Keratinocyte (primary cell): ENCODE measurements around the gene BBIP1. TPM values are rescaled to one million over a fixed set of nuclear protein-coding genes. Genes with fewer than 3 reads are reported as not detected.

Experiments used
- DNase-seq: peaks from one replicate; pipeline ENCODE4 v3.0.0-alpha.2; 2011; ENCODE audit warnings: low read depth, missing footprints, low spot score
- FAIRE-seq: peaks from 2 replicates; lab custom pipeline; 2011; peaks lifted over from hg19 to GRCh38; lab: Jason Lieb, UNC
- H2AFZ ChIP-seq: 2 replicates; pipeline ENCODE4 v1.6.0; 2012; ENCODE audit warnings: low read length, control low read depth, inconsistent platforms; ENCODE audit not compliant: control insufficient read depth
- H3K27ac ChIP-seq: 2 replicates; pipeline ENCODE4 v1.5.1; 2011; ENCODE audit warnings: low read length; ENCODE audit not compliant: control insufficient read depth, insufficient read depth
- H3K27me3 ChIP-seq: 3 replicates; pipeline ENCODE4 v1.6.0; 2011; ENCODE audit warnings: low read length; ENCODE audit not compliant: control insufficient read depth, insufficient read depth; ENCODE audit errors: extremely low read depth
- H3K36me3 ChIP-seq, 2 experiments: 2 replicates in 1 of 2; 3 replicates in 1 of 2; pipeline ENCODE4 v1.5.1; 2011; ENCODE audit warnings: low read length in 2 of 2, mild to moderate bottlenecking in 1 of 2; ENCODE audit not compliant: control insufficient read depth in 2 of 2, insufficient read depth in 2 of 2; ENCODE audit errors: extremely low read depth in 1 of 2
- H3K4me1 ChIP-seq: 3 replicates; pipeline ENCODE4 v1.5.1; 2011; ENCODE audit warnings: low read length; ENCODE audit not compliant: control insufficient read depth, insufficient read depth; ENCODE audit errors: extremely low read depth
- H3K4me2 ChIP-seq: 3 replicates; pipeline ENCODE4 v1.6.0; 2011; ENCODE audit warnings: low read depth, low read length; ENCODE audit not compliant: control insufficient read depth, insufficient read depth; ENCODE audit errors: extremely low read depth
- H3K4me3 ChIP-seq, 3 experiments: fragments of 200-600 bp in 1 of 3; sonication (generic) in 1 of 3; 2 replicates in 2 of 3; 3 replicates in 1 of 3; pipeline ENCODE4 v1.5.1; 2011 to 2016; ENCODE audit warnings: low read length in 3 of 3, mild to moderate bottlenecking in 3 of 3, control low read depth in 2 of 3, inconsistent platforms in 1 of 3, low read depth in 1 of 3, mixed read lengths in 1 of 3, mixed run types in 1 of 3, moderate library complexity in 1 of 3; ENCODE audit not compliant: control insufficient read depth in 2 of 3, insufficient read depth in 2 of 3; ENCODE audit errors: extremely low read depth in 1 of 3
- H3K79me2 ChIP-seq: 2 replicates; pipeline ENCODE4 v1.6.0; 2012; ENCODE audit warnings: low read length; ENCODE audit not compliant: control insufficient read depth, insufficient read depth
- H3K9ac ChIP-seq: 3 replicates; pipeline ENCODE4 v1.6.0; 2011; ENCODE audit warnings: low read length; ENCODE audit not compliant: control insufficient read depth, insufficient read depth; ENCODE audit errors: extremely low read depth
- H3K9me1 ChIP-seq: 3 replicates; pipeline ENCODE4 v1.6.0; 2011; ENCODE audit warnings: low read length; ENCODE audit not compliant: control insufficient read depth, insufficient read depth; ENCODE audit errors: extremely low read depth
- H3K9me3 ChIP-seq: 2 replicates; pipeline ENCODE4 v1.5.1; 2012; ENCODE audit warnings: low read depth, low read length; ENCODE audit not compliant: control insufficient read depth
- H4K20me1 ChIP-seq: 3 replicates; pipeline ENCODE4 v1.6.0; 2011; ENCODE audit warnings: low read length; ENCODE audit not compliant: control insufficient read depth, insufficient read depth; ENCODE audit errors: extremely low read depth
- EZH2 ChIP-seq: IDR thresholded peaks from one replicate; pipeline ENCODE4 v1.6.1; 2012; ENCODE audit warnings: inconsistent platforms, mild to moderate bottlenecking, low read length, moderate library complexity
- dilution Hi-C: fragments of 300-500 bp; cut with MboI; formaldehyde crosslinking; loops from one replicate; pipeline ENCODE4 v1.7.0; 2020; ENCODE audit warnings: low sequenced_read_pairs; ENCODE audit not compliant: extremely low pct_ligation_motif_present
- polyA plus RNA-seq, 5 experiments: library from polyadenylated mRNA; depleted of rRNA in 3 of 5; stranded (reverse) in 3 of 5; stranded (forward) in 1 of 5; unstranded in 1 of 5; fragments of >200 nt; gene quantifications; 1 replicate in 1 of 5; 2 replicates in 3 of 5; 3 replicates in 1 of 5; pipeline versions ENCODE4 v1.2.1 to v1.2.3, GENCODE V29; 2011 to 2012; ENCODE audit warnings: missing spikeins in 2 of 5, low read depth in 1 of 5, low replicate concordance in 1 of 5
- TF ChIP-seq, protein P1 (sequence below), 3 experiments: IDR thresholded peaks in 1 of 3; conservative IDR thresholded peaks in 1 of 3; optimal IDR thresholded peaks in 1 of 3; 2 replicates in 2 of 3; 3 replicates in 1 of 3; pipeline versions ENCODE3 to v1.5.1; 2011; ENCODE audit warnings: low read length in 3 of 3, mild to moderate bottlenecking in 3 of 3, moderate library complexity in 2 of 3, control low read depth in 1 of 3, inconsistent platforms in 1 of 3; ENCODE audit not compliant: insufficient read depth in 2 of 3; ENCODE audit errors: extremely low read depth in 1 of 3

Gene BBIP1
- polyA plus RNA-seq, 1 donor (not counting 4 experiments of a cell fraction or from before 2014, with no cell fraction given), result 30.4 TPM

DNA sequence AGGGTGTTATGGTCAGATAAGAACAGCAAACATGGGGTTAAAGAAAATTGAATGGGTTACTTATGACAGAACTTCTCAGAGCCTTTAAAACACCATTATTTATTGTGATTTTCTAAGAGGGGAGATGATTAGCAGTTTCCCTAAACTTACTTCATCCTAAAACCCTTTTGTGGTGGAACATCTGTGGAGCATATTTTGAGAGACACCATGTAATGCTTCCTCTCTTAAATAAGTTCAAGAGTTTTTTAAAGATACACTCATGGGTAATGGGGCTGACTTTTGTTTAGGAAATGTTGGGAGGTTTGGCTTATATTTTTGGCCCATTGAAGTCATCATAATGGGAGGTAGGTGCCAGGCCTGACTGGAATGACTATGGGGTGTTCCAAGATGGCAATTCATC lies 55.6 kb downstream of the BBIP1 start:
- H3K79me2 ChIP-seq, result no peaks in the 10 kb centered on the region
- H3K36me3 ChIP-seq, result no peaks in the 10 kb centered on the region
- no peak overlapping the region for H3K4me3 ChIP-seq
- no peaks in the 10 kb centered on the region for H4K20me1 ChIP-seq
- FAIRE-seq, result no peak
- dilution Hi-C loops, result no loop called here
- H2AFZ ChIP-seq, result no peak overlapping the region
- no peaks in the 10 kb centered on the region for H3K27me3 ChIP-seq
- peaks cover 46% of the 10 kb centered on the region for H3K4me1 ChIP-seq
- peak overlapping the region; percentile 83 for H3K27ac ChIP-seq
- H3K9me1 ChIP-seq, result no peaks in the 10 kb centered on the region
- no peak for DNase-seq
- TF ChIP-seq, protein P1, sequence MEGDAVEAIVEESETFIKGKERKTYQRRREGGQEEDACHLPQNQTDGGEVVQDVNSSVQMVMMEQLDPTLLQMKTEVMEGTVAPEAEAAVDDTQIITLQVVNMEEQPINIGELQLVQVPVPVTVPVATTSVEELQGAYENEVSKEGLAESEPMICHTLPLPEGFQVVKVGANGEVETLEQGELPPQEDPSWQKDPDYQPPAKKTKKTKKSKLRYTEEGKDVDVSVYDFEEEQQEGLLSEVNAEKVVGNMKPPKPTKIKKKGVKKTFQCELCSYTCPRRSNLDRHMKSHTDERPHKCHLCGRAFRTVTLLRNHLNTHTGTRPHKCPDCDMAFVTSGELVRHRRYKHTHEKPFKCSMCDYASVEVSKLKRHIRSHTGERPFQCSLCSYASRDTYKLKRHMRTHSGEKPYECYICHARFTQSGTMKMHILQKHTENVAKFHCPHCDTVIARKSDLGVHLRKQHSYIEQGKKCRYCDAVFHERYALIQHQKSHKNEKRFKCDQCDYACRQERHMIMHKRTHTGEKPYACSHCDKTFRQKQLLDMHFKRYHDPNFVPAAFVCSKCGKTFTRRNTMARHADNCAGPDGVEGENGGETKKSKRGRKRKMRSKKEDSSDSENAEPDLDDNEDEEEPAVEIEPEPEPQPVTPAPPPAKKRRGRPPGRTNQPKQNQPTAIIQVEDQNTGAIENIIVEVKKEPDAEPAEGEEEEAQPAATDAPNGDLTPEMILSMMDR (optimal IDR thresholded peaks at IDR 0.05 in 1 of 3, IDR thresholded peaks at IDR 0.05 in 1 of 3, conservative IDR thresholded peaks at IDR 0.05 in 1 of 3; ENCODE audit: extremely low read depth in 1 of 3, insufficient read depth in 2 of 3, low read length in 3 of 3), result no peak
- TF ChIP-seq EZH2, result no peak
- no peaks in the 10 kb centered on the region for H3K9me3 ChIP-seq
- no peak overlapping the region for H3K9ac ChIP-seq
- H3K4me2 ChIP-seq, result no peak overlapping the region

DNA sequence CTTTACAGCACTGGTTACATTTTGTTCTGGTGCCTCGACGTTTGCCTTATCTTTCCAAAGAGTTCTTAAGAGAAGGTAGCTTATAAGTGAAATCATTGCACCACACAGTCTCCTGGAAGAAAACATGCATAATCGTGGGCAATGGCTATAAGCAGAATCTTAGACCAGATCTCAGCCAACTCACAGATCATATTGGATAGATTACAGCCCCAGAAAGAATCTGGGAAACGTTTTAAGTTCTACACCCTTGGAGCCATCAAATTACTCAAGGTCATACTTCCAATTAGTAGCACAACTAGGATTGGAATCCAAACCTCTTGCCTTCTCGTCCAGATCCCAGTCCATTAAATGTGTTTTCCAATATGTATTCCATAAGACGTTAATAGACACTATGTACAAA lies 56.0 kb downstream of the BBIP1 start:
- H3K79me2 ChIP-seq, result no peaks in the 10 kb centered on the region
- H3K27ac ChIP-seq, result peak overlapping the region; percentile 83
- no peaks in the 10 kb centered on the region for H3K27me3 ChIP-seq
- no peaks in the 10 kb centered on the region for H4K20me1 ChIP-seq
- peak overlapping the region; percentile 54 for H3K4me2 ChIP-seq
- peaks cover 50% of the 10 kb centered on the region for H3K4me1 ChIP-seq
- no peak overlapping the region for H3K4me3 ChIP-seq
- H3K36me3 ChIP-seq, result no peaks in the 10 kb centered on the region
- peak overlapping the region; percentile 53 for H3K9ac ChIP-seq
- TF ChIP-seq EZH2, result no peak
- TF ChIP-seq, protein P1 (optimal IDR thresholded peaks at IDR 0.05 in 1 of 3, IDR thresholded peaks at IDR 0.05 in 1 of 3, conservative IDR thresholded peaks at IDR 0.05 in 1 of 3; ENCODE audit: extremely low read depth in 1 of 3, insufficient read depth in 2 of 3, low read length in 3 of 3), result no peak
- no peak overlapping the region for H2AFZ ChIP-seq
- dilution Hi-C loops, result no loop called here
- no peaks in the 10 kb centered on the region for H3K9me3 ChIP-seq
- DNase-seq (no peak), FAIRE-seq (no peak)
- H3K9me1 ChIP-seq, result no peaks in the 10 kb centered on the region
